IPS-20b (cell line): ENCODE data around the gene AHR.
"Not testable (repeated sequence)": the region's sequence is repeated elsewhere in the genome, so short reads cannot be mapped to it uniquely, and the experiment has no call there.

Source experiments
- H3K27ac ChIP-seq: one replicate; pipeline ENCODE4 v1.5.1; 2013; ENCODE audit warnings: low read length
- H3K27me3 ChIP-seq: 2 replicates; pipeline ENCODE4 v1.6.1; 2013; ENCODE audit warnings: mild to moderate bottlenecking, low read length, inconsistent platforms; ENCODE audit not compliant: insufficient read depth
- H3K36me3 ChIP-seq: 2 replicates; pipeline ENCODE4 v1.6.1; 2013; ENCODE audit warnings: low read depth, mild to moderate bottlenecking, inconsistent platforms, low read length, moderate library complexity; ENCODE audit not compliant: insufficient read depth
- H3K4me1 ChIP-seq: 2 replicates; pipeline ENCODE4 v1.6.1; 2013; ENCODE audit warnings: mild to moderate bottlenecking, control low read depth, inconsistent platforms, low read length, moderate library complexity; ENCODE audit not compliant: insufficient read depth
- H3K4me3 ChIP-seq: 2 replicates; pipeline ENCODE4 v1.5.1; 2013; ENCODE audit warnings: mild to moderate bottlenecking, low read length, inconsistent platforms
- H3K9ac ChIP-seq: 2 replicates; pipeline ENCODE4 v1.6.1; 2013; ENCODE audit warnings: low read depth, mild to moderate bottlenecking, inconsistent platforms, low read length, moderate library complexity
- H3K9me3 ChIP-seq: 2 replicates; pipeline ENCODE4 v1.6.1; 2013; ENCODE audit warnings: mild to moderate bottlenecking, low read depth, low read length, inconsistent platforms; ENCODE audit not compliant: insufficient read depth

The AHR gene

DNA sequence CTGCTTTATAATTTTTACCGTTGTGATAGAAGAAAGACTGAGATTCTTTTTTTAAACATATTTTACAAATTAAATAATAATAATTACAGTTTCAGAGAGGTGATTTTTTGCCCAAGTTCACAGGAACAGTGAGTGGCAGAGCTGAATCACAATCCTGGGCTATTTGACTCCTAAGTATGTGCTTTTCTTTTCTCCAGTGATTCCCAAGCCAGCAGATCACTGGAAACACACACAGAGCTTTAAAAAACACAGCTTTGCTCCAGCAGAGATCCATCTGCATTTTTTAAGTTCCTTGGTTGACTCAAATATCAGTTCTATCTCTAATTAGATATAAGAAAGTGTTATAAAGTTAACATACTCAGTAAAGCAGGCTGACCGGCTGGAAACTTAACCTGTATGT is 69.0 kb downstream of the AHR start:
- no peaks in the 10 kb centered on the region for H3K4me1 ChIP-seq
- no peak overlapping the region for H3K27ac ChIP-seq
- 0 out of 2 replicates have a peak, but pooled peaks cover 2% of the 10 kb centered on the region for H3K9me3 ChIP-seq
- no peak overlapping the region for H3K9ac ChIP-seq
- H3K4me3 ChIP-seq, result no peak overlapping the region
- no peaks in the 10 kb centered on the region for H3K36me3 ChIP-seq
- no peaks in the 10 kb centered on the region for H3K27me3 ChIP-seq

DNA sequence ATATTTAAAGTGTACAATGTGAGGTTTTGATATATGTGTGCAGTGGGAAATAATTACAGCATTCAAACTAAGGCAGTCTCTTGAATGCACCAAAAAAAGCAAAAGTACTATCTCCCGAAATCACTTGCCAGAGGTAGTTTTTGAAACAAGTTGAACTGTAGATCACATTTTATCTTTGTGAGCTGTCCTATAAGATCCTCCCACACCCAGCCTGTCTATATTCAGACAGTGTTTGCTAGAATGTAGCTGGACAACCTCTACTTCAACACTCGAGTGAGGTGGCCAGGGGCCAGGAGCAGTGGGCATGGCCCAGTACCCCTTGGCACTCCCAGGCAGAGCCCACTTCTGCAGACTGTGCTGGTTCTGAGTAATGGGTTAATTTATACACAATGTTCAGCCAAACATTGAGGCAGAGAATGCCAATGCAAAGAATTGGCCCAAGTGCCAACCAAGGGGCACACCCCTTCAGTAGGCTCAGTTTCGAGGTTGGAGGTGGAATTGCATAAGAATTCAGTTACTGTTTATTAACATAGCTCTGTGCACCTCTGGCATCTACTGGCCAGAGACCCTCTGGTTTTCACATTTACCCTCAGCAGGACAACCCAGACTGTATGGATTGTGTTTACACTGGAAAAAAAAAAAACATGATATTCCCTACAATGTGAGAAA is 70.5 kb downstream of the AHR start:
- no peak overlapping the region for H3K27ac ChIP-seq
- no peak overlapping the region for H3K4me3 ChIP-seq

DNA sequence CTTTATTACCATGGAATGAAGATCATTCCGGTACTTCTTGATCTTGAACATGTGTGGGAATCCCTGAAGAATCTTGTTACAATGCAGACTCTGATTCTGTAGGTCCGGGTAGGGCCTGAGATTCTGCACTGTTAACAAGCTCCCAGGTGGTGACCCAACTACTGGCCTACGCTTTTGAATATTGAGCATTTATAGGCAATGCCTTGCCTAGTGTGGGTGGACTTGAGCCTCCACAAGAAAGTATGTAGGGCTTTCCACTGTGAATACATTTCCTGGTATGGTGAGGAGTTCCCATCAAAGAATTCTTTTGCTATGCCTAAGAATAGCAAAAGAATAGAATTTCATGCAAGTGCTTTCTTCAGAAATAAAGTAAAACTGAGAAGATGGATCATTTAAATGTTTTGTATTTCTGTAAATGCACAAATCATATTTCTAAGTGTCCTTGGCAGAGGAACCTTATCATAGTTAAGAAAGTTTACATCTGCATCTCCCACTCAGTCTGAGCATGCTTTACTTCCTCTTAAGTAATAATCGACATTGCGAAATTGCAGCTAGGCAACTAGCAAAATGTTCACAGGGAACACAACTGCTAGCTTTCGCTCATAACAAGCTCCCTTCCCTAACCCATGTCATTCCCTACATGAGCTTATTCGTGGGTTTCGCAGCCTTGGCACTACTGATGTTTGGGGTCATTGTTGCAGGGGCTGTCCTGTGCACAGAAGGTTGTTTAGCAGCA is 71.4 kb downstream of the AHR start:
- H3K4me1 ChIP-seq, result no peaks in the 10 kb centered on the region
- no peak overlapping the region for H3K27ac ChIP-seq
- H3K4me3 ChIP-seq, result no peak overlapping the region
- H3K27me3 ChIP-seq, result no peaks in the 10 kb centered on the region
- H3K9me3 ChIP-seq, result no peaks in the 10 kb centered on the region
- no peaks in the 10 kb centered on the region for H3K36me3 ChIP-seq
- no peak overlapping the region for H3K9ac ChIP-seq

More for the DNA sequence above, 70.5 kb downstream of the AHR start:
- Histone ChIP-seq H3K9ac (no peak overlapping the region), H3K36me3 (no peaks in the 10 kb centered on the region), H3K4me1 (no peaks in the 10 kb centered on the region), H3K27me3 (no peaks in the 10 kb centered on the region), H3K9me3 (no peaks in the 10 kb centered on the region)

DNA sequence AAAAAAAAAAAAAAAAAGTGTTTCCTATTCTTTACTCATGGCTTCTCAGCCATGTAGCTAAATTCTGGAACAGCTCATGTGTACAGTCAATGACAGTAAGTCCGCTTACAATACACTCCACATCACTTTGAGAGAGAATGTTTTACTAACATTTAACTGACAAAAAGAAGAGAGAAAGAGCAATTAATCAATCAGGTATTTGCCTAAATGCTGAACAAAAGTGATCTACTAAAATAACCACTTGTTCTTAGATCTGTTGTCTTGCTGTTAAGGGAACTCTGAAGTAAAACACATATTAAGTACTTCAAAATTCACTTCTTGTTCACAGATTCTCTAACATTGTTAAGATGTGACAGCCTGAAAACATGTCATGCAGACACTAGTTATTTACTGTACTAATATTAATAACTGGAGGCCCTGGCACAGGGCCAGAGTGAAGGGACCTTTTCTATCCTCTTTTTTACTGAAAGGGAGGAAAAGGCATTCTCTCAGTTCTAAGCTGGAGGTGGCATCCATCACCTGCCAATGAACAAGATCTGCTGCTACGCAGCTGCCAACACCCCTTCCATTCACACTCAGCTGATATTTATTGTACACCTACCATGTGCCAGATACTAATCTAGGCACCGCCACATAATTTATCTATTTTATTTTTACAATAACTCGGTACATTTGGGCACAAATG is 72.6 kb downstream of the AHR start:
- Histone ChIP-seq H3K27ac (no peak overlapping the region), H3K9ac (no peak overlapping the region), H3K4me1 (no peaks in the 10 kb centered on the region), H3K4me3 (no peak overlapping the region), H3K9me3 (no peaks in the 10 kb centered on the region), H3K27me3 (no peaks in the 10 kb centered on the region), H3K36me3 (no peaks in the 10 kb centered on the region)

DNA sequence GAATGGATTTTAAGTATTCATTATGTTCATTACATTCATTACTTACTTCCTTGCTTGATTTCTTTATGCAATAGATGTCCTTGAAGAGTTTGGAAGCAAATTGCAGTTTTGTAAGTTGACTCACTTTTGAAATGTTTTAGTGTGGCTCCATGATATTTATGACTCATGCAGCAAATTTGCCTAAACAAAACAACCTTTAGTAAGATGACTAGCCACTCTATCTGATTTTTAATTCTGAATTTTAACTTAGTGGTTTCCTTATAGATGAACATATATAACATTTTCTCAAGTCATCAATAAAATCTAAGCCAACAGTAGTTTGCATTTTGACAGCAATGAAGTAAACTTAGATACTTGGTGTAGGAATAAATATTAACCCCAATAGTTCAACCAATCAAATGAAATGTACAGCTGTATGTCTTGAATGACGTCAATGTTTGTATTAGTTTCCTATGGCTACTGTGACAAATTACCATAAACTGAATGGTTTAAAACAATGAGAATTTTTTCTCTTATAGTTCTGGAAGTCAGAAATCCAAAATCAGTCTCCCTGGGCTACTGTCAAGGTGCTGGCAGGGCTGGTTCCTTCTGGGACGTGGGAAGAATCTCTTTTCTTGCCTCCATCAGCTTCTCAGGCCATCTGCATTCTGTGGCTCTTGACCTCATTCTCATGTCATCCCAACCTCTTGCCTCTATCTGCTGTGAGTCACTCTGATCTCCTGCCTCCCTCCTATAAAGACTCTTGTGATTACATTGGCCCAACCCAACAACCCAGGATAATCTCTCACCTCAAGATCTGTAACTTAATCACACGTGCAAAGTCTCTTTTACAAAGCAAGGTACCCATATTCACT is 73.4 kb downstream of the AHR start:
- no peak overlapping the region for H3K4me3 ChIP-seq
- H3K36me3 ChIP-seq, result no peaks in the 10 kb centered on the region
- H3K9me3 ChIP-seq, result no peaks in the 10 kb centered on the region
- H3K27me3 ChIP-seq, result no peaks in the 10 kb centered on the region
- H3K9ac ChIP-seq, result no peak overlapping the region
- no peaks in the 10 kb centered on the region for H3K4me1 ChIP-seq
- no peak overlapping the region for H3K27ac ChIP-seq

DNA sequence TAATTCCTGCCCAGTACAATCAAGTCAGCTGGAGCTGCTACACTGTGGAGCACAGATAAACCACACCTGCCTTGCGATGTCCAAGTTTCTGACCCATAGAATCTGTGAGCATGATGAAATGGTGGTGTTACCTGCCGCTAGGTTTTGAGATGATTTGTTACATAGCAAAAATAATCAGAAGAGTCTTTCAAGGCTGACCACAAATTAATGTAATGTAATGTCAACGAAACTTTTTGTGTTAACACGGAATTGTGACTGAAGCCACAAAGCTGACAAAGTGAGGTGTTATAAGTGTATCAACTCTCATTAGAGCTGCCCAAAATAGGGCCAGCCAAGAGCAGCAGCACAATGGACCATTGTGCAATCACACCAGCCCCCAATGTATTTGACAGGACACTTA is 75.7 kb downstream of the AHR start:
- Histone ChIP-seq H3K36me3 (no peaks in the 10 kb centered on the region), H3K9ac (no peak overlapping the region), H3K4me1 (no peaks in the 10 kb centered on the region), H3K27me3 (no peaks in the 10 kb centered on the region), H3K9me3 (no peaks in the 10 kb centered on the region), H3K27ac (no peak overlapping the region), H3K4me3 (no peak overlapping the region)

DNA sequence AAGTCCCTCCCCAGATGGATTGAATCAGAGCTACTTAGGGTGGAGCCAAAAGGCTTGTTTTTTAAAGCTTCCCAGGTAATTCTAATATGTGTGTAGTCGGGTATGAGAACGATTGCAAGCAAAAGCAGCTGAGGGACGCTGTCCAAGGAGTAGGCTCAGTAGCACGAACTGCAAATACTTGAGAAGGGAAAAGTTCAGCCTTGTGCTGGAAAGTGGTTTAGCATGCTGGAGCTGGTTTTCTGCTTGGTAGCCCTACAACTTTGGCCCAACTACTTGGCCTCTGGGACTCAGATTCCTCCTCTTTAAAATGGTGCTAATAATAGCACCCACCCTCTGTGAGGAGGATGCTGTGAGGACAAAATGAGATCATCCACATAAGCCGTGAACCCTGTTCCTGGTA is 76.2 kb downstream of the AHR start:
- H3K9ac ChIP-seq, result no peak overlapping the region
- no peaks in the 10 kb centered on the region for H3K9me3 ChIP-seq
- no peaks in the 10 kb centered on the region for H3K36me3 ChIP-seq
- no peaks in the 10 kb centered on the region for H3K4me1 ChIP-seq
- H3K27ac ChIP-seq, result no peak overlapping the region
- H3K27me3 ChIP-seq, result no peaks in the 10 kb centered on the region
- no peak overlapping the region for H3K4me3 ChIP-seq

DNA sequence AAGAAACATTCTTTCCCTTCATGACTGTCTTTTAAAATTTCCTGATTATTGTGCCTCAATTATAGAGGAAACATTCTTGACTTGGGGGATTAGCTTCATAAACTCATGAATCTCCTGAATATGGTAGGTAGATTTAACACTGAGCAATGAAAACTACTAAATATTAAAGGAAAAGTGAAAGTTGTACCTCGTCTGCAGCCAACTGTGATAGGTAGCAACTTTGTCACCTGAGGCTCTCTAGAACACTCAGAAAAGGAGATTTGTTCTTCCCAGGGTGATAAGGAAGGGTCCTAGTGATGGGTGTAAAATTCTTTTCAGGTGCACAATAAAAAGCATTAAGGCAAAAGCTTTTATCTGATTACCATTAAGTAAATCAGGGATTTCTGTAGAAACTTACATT is 78.1 kb downstream of the AHR start:
- H3K4me1 ChIP-seq, result no peaks in the 10 kb centered on the region
- no peaks in the 10 kb centered on the region for H3K27me3 ChIP-seq

DNA sequence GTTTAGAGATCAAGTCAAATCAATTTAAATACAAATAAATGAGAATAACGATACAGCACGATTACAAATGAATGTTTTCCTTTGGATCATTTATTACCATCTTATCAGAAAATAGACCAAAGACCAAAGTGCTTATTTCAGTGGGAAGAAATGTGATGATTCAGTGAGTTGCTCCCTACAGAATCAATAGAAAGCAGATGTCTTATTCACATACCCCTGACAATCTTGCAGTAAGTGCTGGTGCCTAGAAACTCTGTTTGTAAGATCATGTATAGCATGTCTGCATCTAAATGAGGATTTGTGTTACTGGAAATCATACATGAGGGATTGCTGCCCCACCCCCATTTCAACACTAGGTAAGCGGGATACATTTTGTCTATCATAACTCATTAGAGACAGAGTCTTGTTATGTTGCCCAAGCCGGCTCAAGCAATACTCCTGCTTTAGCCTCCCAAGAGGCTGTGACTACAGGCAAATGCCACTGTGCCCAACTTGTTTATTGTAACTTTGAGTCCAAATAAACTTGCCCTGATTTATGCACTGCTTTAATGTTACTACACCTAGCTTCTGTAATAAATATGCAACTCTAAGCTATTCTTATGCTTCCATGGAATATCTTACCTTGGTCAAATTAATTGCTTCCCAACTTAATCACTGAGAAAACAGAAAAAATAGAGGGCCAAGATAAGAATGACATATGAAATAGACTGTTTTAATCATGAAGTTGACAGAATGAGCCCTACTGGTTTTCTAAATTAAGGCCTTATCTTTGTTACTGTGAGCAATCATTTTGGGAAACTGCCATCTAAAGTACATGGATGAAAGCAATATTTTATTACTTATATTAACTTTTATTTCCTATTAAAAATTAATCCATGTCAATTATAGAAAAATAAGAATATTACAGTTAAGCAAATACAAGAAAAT is 82.5 kb downstream of the AHR start:
- H3K27me3 ChIP-seq, result no peaks in the 10 kb centered on the region
- peaks cover 4% of the 10 kb centered on the region; the same call in 1 of the 2 replicates for H3K4me1 ChIP-seq
- no peak overlapping the region for H3K27ac ChIP-seq
- no peaks in the 10 kb centered on the region for H3K9me3 ChIP-seq
- no peaks in the 10 kb centered on the region for H3K36me3 ChIP-seq
- H3K9ac ChIP-seq, result no peak overlapping the region
- no peak overlapping the region for H3K4me3 ChIP-seq

More for the DNA sequence above, 78.1 kb downstream of the AHR start:
- Histone ChIP-seq H3K36me3 (no peaks in the 10 kb centered on the region), H3K4me3 (no peak overlapping the region), H3K27ac (no peak overlapping the region), H3K9me3 (no peaks in the 10 kb centered on the region), H3K9ac (no peak overlapping the region)

DNA sequence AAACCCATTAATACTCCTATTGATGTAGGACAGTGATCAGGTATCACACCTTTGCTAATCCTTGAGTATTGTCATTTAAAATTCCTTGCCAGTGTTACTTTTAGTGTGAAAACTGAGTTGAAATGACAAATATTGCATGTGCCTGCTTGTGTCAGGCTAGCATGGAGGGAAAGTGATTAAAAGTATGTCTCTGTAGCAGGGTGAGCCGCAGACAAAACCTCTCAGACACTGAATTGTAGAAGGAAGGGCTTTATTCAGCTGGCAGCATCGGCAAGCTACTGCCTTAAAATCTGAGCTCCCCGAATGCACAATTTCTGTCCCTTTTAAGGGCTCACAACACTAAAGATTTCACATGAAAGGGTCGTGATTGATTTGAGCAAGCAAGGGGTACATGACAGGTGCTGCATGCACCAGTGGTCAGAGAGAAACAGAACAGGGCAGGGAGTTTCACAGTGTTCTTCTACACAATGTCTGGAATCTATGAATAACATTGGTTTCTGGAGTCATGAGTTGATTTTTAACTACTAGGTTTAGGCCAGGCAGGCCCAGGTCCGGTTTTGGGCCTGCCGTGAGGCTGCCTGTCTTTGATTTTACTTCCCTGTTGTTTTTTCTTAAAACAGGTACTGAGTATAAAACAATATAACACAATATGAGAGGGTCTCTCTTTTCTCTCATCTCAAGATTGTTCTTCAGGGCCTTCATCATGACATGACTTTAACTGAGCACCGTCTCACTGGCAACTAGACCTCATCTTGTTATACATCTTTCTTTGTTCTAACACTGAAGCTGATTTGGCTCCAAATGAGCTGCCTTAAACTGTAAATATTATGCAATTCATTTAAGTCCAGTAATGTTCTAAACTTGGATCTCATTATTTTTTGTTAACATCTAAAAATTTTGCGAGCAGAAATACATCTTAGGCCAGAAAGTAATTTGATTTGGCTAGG is 84.2 kb downstream of the AHR start:
- H3K27ac ChIP-seq, H3K36me3 ChIP-seq, H3K27me3 ChIP-seq, H3K4me1 ChIP-seq, H3K4me3 ChIP-seq, H3K9ac ChIP-seq, H3K9me3 ChIP-seq: not testable (repeated sequence)
